Astrocyte (in vitro differentiated cells and primary cell): ENCODE results near the gene ACTN2. TPM values are rescaled to one million over a fixed set of nuclear protein-coding genes. Genes with fewer than 3 reads are reported as not detected.

Source experiments
- DNase-seq: peaks from one replicate; pipeline ENCODE4 v3.0.0-alpha.2; 2010; ENCODE audit warnings: low read depth
- FAIRE-seq: peaks from 2 replicates; lab custom pipeline; 2011; peaks lifted over from hg19 to GRCh38; lab: Jason Lieb, UNC
- H2AFZ ChIP-seq: 2 replicates; pipeline ENCODE4 v1.6.0; 2012; ENCODE audit warnings: low read depth, low read length, inconsistent platforms
- H3K27ac ChIP-seq: 2 replicates; pipeline ENCODE4 v1.5.1; 2011; ENCODE audit warnings: low read depth, low read length, inconsistent platforms
- H3K27me3 ChIP-seq: 2 replicates; pipeline ENCODE4 v1.6.0; 2011; ENCODE audit warnings: low read length, inconsistent platforms; ENCODE audit not compliant: insufficient read depth
- H3K36me3 ChIP-seq: 2 replicates; pipeline ENCODE4 v1.5.1; 2011; ENCODE audit warnings: low read length, inconsistent platforms; ENCODE audit not compliant: insufficient read depth
- H3K4me1 ChIP-seq: 2 replicates; pipeline ENCODE4 v1.5.1; 2011; ENCODE audit warnings: low read length, inconsistent platforms; ENCODE audit not compliant: insufficient read depth
- H3K4me2 ChIP-seq: 2 replicates; pipeline ENCODE4 v1.6.0; 2012; ENCODE audit warnings: low read length, inconsistent platforms
- H3K4me3 ChIP-seq: 2 replicates; pipeline ENCODE4 v1.5.1; 2011; ENCODE audit warnings: low read depth, mild to moderate bottlenecking, low read length, inconsistent platforms; ENCODE audit not compliant: insufficient read depth
- H3K79me2 ChIP-seq: 2 replicates; pipeline ENCODE4 v1.6.0; 2012; ENCODE audit warnings: mild to moderate bottlenecking, low read length, inconsistent platforms; ENCODE audit not compliant: insufficient read depth
- H3K9ac ChIP-seq: 2 replicates; pipeline ENCODE4 v1.6.0; 2012; ENCODE audit warnings: mild to moderate bottlenecking, low read length, inconsistent platforms
- H3K9me3 ChIP-seq: 2 replicates; pipeline ENCODE4 v1.5.1; 2012; ENCODE audit warnings: low read depth, mild to moderate bottlenecking, low read length, inconsistent platforms; ENCODE audit not compliant: insufficient read depth
- H4K20me1 ChIP-seq: 2 replicates; pipeline ENCODE4 v1.6.0; 2012; ENCODE audit warnings: low read length, inconsistent platforms; ENCODE audit not compliant: insufficient read depth
- H3K27ac Mint-ChIP-seq: one replicate; pipeline ENCODE4 v1.8.0; 2021; ENCODE audit warnings: mild to moderate bottlenecking, mixed read lengths; ENCODE audit not compliant: unreplicated experiment
- H3K27me3 Mint-ChIP-seq: one replicate; pipeline ENCODE4 v1.8.0; 2021; ENCODE audit warnings: low read depth, mixed read lengths; ENCODE audit not compliant: unreplicated experiment
- H3K36me3 Mint-ChIP-seq: one replicate; pipeline ENCODE4 v1.8.0; 2021; ENCODE audit warnings: low read depth, mixed read lengths; ENCODE audit not compliant: unreplicated experiment
- H3K4me1 Mint-ChIP-seq: one replicate; pipeline ENCODE4 v1.8.0; 2021; ENCODE audit warnings: low read depth, mixed read lengths; ENCODE audit not compliant: unreplicated experiment
- H3K4me3 Mint-ChIP-seq: one replicate; pipeline ENCODE4 v1.8.0; 2021; ENCODE audit warnings: mild to moderate bottlenecking, moderate library complexity, mixed read lengths; ENCODE audit not compliant: unreplicated experiment
- H3K9me3 Mint-ChIP-seq: one replicate; pipeline ENCODE4 v1.8.0; 2021; ENCODE audit warnings: mild to moderate bottlenecking, mixed read lengths; ENCODE audit not compliant: unreplicated experiment
- EZH2 ChIP-seq: IDR thresholded peaks from 2 replicates; pipeline ENCODE4 v1.6.1; 2012; ENCODE audit warnings: mild to moderate bottlenecking, low read length, inconsistent platforms; ENCODE audit not compliant: insufficient read depth
- total RNA-seq: library from RNA; stranded (reverse); gene quantifications from 2 replicates; pipeline ENCODE4 v1.2.1, GENCODE V29; 2021
- TF ChIP-seq, protein P1 (sequence below): IDR thresholded peaks from 2 replicates; pipeline ENCODE4 v1.5.1; 2011; ENCODE audit warnings: low read depth, mild to moderate bottlenecking, inconsistent platforms, low read length, moderate library complexity; ENCODE audit not compliant: insufficient read depth

Gene ACTN2
- total RNA-seq, 1 donor from 2014 or later, result 0.89 TPM

DNA sequence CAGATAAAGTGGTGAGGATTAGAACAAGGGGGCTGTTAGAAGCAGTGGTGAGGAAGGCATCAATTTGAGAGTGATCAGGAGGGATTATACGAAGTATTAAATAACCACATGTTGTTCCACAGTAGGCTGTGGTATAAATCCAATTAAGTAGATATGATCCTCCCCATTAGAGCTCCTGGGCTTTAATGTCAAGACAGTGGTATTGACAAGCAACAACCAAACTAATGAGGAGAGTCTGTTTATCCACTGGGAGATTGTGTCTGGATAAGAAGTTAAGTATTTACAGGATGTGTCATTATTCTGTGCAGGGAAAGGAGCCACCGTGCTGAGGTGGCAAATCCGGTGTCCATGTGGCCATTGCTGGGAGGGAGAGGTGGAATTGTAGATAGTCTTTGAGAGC, 5.8 kb downstream of the ACTN2 start:
- TF ChIP-seq, protein P1, sequence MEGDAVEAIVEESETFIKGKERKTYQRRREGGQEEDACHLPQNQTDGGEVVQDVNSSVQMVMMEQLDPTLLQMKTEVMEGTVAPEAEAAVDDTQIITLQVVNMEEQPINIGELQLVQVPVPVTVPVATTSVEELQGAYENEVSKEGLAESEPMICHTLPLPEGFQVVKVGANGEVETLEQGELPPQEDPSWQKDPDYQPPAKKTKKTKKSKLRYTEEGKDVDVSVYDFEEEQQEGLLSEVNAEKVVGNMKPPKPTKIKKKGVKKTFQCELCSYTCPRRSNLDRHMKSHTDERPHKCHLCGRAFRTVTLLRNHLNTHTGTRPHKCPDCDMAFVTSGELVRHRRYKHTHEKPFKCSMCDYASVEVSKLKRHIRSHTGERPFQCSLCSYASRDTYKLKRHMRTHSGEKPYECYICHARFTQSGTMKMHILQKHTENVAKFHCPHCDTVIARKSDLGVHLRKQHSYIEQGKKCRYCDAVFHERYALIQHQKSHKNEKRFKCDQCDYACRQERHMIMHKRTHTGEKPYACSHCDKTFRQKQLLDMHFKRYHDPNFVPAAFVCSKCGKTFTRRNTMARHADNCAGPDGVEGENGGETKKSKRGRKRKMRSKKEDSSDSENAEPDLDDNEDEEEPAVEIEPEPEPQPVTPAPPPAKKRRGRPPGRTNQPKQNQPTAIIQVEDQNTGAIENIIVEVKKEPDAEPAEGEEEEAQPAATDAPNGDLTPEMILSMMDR, result no peak
- no peak for TF ChIP-seq EZH2
- no peaks in the 10 kb centered on the region for H3K4me1 ChIP-seq
- H4K20me1 ChIP-seq, result no peaks in the 10 kb centered on the region
- H3K9me3 Mint-ChIP-seq, result peaks cover 4% of the 10 kb centered on the region
- no peak overlapping the region for H2AFZ ChIP-seq
- no peak overlapping the region for H3K4me3 Mint-ChIP-seq
- H3K4me1 Mint-ChIP-seq, result peaks cover 5% of the 10 kb centered on the region
- no peak overlapping the region for H3K4me2 ChIP-seq
- no peak overlapping the region for H3K9ac ChIP-seq
- H3K36me3 Mint-ChIP-seq, result no peaks in the 10 kb centered on the region
- no peaks in the 10 kb centered on the region for H3K79me2 ChIP-seq
- no peak overlapping the region for H3K27ac Mint-ChIP-seq
- no peaks in the 10 kb centered on the region for H3K36me3 ChIP-seq
- no peak overlapping the region for H3K27ac ChIP-seq
- FAIRE-seq, result no peak
- peaks cover 14% of the 10 kb centered on the region for H3K27me3 ChIP-seq
- peaks cover 27% of the 10 kb centered on the region for H3K27me3 Mint-ChIP-seq
- no peak for DNase-seq
- H3K9me3 ChIP-seq, result no peaks in the 10 kb centered on the region
- no peak overlapping the region for H3K4me3 ChIP-seq

DNA sequence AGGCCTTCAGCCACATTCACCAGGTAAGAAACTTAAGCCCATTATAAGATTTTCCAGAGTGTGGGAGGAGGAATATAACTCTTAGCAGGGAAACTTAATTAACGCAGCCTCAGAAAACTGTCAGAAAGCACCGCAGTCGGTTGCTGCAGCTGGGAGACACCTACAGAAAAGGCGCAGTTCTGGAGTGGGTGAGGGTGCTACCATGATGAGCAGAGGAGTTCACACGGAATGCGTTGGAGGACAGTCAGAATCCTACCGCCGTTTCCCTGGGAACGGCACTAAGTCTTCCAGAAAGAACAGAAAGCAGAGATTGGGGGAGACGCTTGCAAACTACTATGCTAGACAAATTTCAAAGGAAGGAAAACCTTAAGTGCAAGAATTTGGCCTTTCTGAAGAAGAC, 6.4 kb downstream of the ACTN2 start:
- H3K4me2 ChIP-seq, result no peak overlapping the region
- Mint-ChIP-seq H3K27me3 (peaks cover 21% of the 10 kb centered on the region), H3K4me1 (peaks cover 5% of the 10 kb centered on the region), H3K9me3 (peaks cover 4% of the 10 kb centered on the region), H3K36me3 (no peaks in the 10 kb centered on the region), H3K27ac (no peak overlapping the region), H3K4me3 (no peak overlapping the region)
- H3K27me3 ChIP-seq, result peaks cover 9% of the 10 kb centered on the region
- FAIRE-seq, result no peak
- no peak for DNase-seq
- H3K27ac ChIP-seq, result no peak overlapping the region
- no peak overlapping the region for H3K9ac ChIP-seq
- H2AFZ ChIP-seq, result no peak overlapping the region
- H4K20me1 ChIP-seq, result no peaks in the 10 kb centered on the region
- no peak overlapping the region for H3K4me3 ChIP-seq
- no peaks in the 10 kb centered on the region for H3K36me3 ChIP-seq
- H3K79me2 ChIP-seq, result no peaks in the 10 kb centered on the region
- no peak for TF ChIP-seq EZH2
- TF ChIP-seq, protein P1, result no peak
- no peaks in the 10 kb centered on the region for H3K9me3 ChIP-seq
- H3K4me1 ChIP-seq, result no peaks in the 10 kb centered on the region

GRCh38 chr1:236699366-236699765, 13.1 kb downstream of the ACTN2 start:
- no peaks in the 10 kb centered on the region for H4K20me1 ChIP-seq
- FAIRE-seq, result no peak
- no peak overlapping the region for H3K27ac ChIP-seq
- H3K36me3 Mint-ChIP-seq, result no peaks in the 10 kb centered on the region
- H3K9ac ChIP-seq, result no peak overlapping the region
- no peaks in the 10 kb centered on the region for H3K9me3 ChIP-seq
- peaks cover 5% of the 10 kb centered on the region for H3K4me1 Mint-ChIP-seq
- no peaks in the 10 kb centered on the region for H3K9me3 Mint-ChIP-seq
- no peaks in the 10 kb centered on the region for H3K36me3 ChIP-seq
- H3K4me3 ChIP-seq, result no peak overlapping the region
- TF ChIP-seq, protein P1, result no peak
- no peak for TF ChIP-seq EZH2
- H3K4me2 ChIP-seq, result peak overlapping the region; percentile 41
- no peak overlapping the region for H2AFZ ChIP-seq
- H3K27me3 Mint-ChIP-seq, result no peaks in the 10 kb centered on the region
- no peak overlapping the region for H3K4me3 Mint-ChIP-seq
- H3K27ac Mint-ChIP-seq, result no peak overlapping the region
- peak; percentile 42 for DNase-seq
- no peaks in the 10 kb centered on the region for H3K27me3 ChIP-seq
- no peaks in the 10 kb centered on the region for H3K79me2 ChIP-seq
- H3K4me1 ChIP-seq, result no peaks in the 10 kb centered on the region
